GM12878 (cell line): ENCODE results near the gene EP400. TPM values are rescaled to one million over a fixed set of nuclear protein-coding genes. Genes with fewer than 3 reads are reported as not detected.

ENCODE experiments used
- BCL11A ChIP-seq: IDR thresholded peaks from 2 replicates; pipeline ENCODE4 v1.6.1; 2011; ENCODE audit warnings: low read depth, low read length
- CHD2 ChIP-seq: IDR thresholded peaks from 2 replicates; pipeline ENCODE4 v1.6.1; 2011; ENCODE audit warnings: low read depth, low read length, improper control_type of control experiment, borderline replicate concordance
- CREM ChIP-seq: IDR thresholded peaks from 2 replicates; pipeline ENCODE4 v1.6.1; 2014; ENCODE audit warnings: antibody characterized with exemption, low read depth
- CUX1 ChIP-seq: IDR thresholded peaks from 2 replicates; pipeline ENCODE4 v1.6.1; 2012; ENCODE audit warnings: improper control_type of control experiment, low read depth, low read length; ENCODE audit not compliant: insufficient replicate concordance
- GABPA ChIP-seq: IDR thresholded peaks from 2 replicates; pipeline ENCODE4 v1.6.1; 2014; ENCODE audit warnings: antibody characterized with exemption, low read depth, mild to moderate bottlenecking, inconsistent platforms
- HDGF ChIP-seq: fragments of 450-650 bp; IDR thresholded peaks from 2 replicates; pipeline ENCODE4 v1.6.1; 2016; ENCODE audit warnings: antibody characterized with exemption
- IKZF1 ChIP-seq: fragments of 450-650 bp; conservative IDR thresholded peaks from 2 replicates; pipeline ENCODE4 v1.6.1; 2017; ENCODE audit warnings: antibody characterized with exemption, mild to moderate bottlenecking
- KAT2A ChIP-seq: conservative IDR thresholded peaks from 2 replicates; pipeline ENCODE4 v1.6.1; 2011; ENCODE audit warnings: low read depth, low read length; ENCODE audit not compliant: control insufficient read depth
- KDM1A ChIP-seq: fragments of 200-600 bp; sonication (generic); IDR thresholded peaks from 2 replicates; pipeline ENCODE4 v1.6.1; 2016; ENCODE audit warnings: borderline replicate concordance
- MTA3 ChIP-seq: IDR thresholded peaks from 2 replicates; pipeline ENCODE4 v1.6.1; 2012; ENCODE audit warnings: low read length, inconsistent platforms, borderline replicate concordance
- MYC ChIP-seq: IDR thresholded peaks from 2 replicates; pipeline ENCODE4 v1.6.1; 2011; ENCODE audit warnings: mild to moderate bottlenecking, low read length, moderate library complexity, inconsistent platforms; ENCODE audit not compliant: insufficient read depth, insufficient replicate concordance, insufficient read length, severe bottlenecking
- NFXL1 ChIP-seq: fragments of 450-650 bp; IDR thresholded peaks from 2 replicates; pipeline ENCODE4 v1.6.1; 2017; ENCODE audit warnings: antibody characterized with exemption, mild to moderate bottlenecking, borderline replicate concordance
- NR2C1 ChIP-seq: fragments of 450-650 bp; IDR thresholded peaks from 2 replicates; pipeline ENCODE4 v1.6.1; 2017; ENCODE audit warnings: antibody characterized with exemption, mild to moderate bottlenecking, moderate library complexity
- NR2F1 ChIP-seq: fragments of 450-650 bp; conservative IDR thresholded peaks from 2 replicates; pipeline ENCODE4 v1.6.1; 2017; ENCODE audit warnings: mild to moderate bottlenecking
- PML ChIP-seq: IDR thresholded peaks from 2 replicates; pipeline ENCODE4 v1.6.1; 2012; ENCODE audit warnings: low read length, inconsistent platforms
- RELB ChIP-seq: fragments of 450-650 bp; IDR thresholded peaks from 2 replicates; pipeline ENCODE4 v1.6.1; 2017; ENCODE audit warnings: low read depth, mild to moderate bottlenecking, moderate library complexity
- RFX5 ChIP-seq: IDR thresholded peaks from 2 replicates; pipeline ENCODE4 v1.6.1; 2011; ENCODE audit warnings: low read depth, low read length, improper control_type of control experiment
- RUNX3 ChIP-seq: IDR thresholded peaks from 2 replicates; pipeline ENCODE4 v1.6.1; 2012; ENCODE audit warnings: low read length, inconsistent platforms
- SP1 ChIP-seq: IDR thresholded peaks from one replicate; pipeline ENCODE4 v1.6.1; 2011; ENCODE audit warnings: low read depth, low read length
- WRNIP1 ChIP-seq: IDR thresholded peaks from 2 replicates; pipeline ENCODE4 v1.6.1; 2011; ENCODE audit warnings: low read depth, low read length, improper control_type of control experiment, borderline replicate concordance
- ZNF384 ChIP-seq: IDR thresholded peaks from 2 replicates; pipeline ENCODE4 v1.6.1; 2012; ENCODE audit warnings: low read depth, mild to moderate bottlenecking, low read length, improper control_type of control experiment, borderline replicate concordance
- polyA plus RNA-seq, 11 experiments: library from polyadenylated mRNA; depleted of rRNA in 4 of 11; unstranded in 6 of 11; stranded (reverse) in 5 of 11; fragments of >200 nt; fragmentation: Nextera tagmentation in 4 of 11; fragmentation: Illumina TruSeq in 1 of 11; extraction: Ambion mirVana in 4 of 11; extraction: Trizol in 1 of 11; gene quantifications; 1 replicate in 1 of 11; 2 replicates in 10 of 11; pipeline versions ENCODE4 v1.2.1 to v1.2.3, GENCODE V29; 2011 to 2016; ENCODE audit warnings: inconsistent platforms in 2 of 11, missing spikeins in 2 of 11, low read depth in 1 of 11
- total RNA-seq, 4 experiments: library from RNA; depleted of rRNA in 3 of 4; stranded (reverse); fragments of >200 nt in 3 of 4; fragmentation: Illumina TruSeq in 1 of 4; extraction: Trizol in 1 of 4; gene quantifications; 2 replicates each; pipeline versions ENCODE4 v1.2.1 to v1.2.3, GENCODE V29; 2013 to 2021
- TF ChIP-seq, protein P1 (sequence below): fragments of 150-350 bp; IDR thresholded peaks from 2 replicates; pipeline ENCODE4 v1.6.1; 2016; ENCODE audit warnings: low read depth, low read length

Gene EP400
- total and polyA plus RNA-seq, 10 of the 15 experiments (the other 5 are each of a cell fraction or from before 2014, with no cell fraction given): 3.8 to 44.2 (median 8.4) TPM

DNA sequence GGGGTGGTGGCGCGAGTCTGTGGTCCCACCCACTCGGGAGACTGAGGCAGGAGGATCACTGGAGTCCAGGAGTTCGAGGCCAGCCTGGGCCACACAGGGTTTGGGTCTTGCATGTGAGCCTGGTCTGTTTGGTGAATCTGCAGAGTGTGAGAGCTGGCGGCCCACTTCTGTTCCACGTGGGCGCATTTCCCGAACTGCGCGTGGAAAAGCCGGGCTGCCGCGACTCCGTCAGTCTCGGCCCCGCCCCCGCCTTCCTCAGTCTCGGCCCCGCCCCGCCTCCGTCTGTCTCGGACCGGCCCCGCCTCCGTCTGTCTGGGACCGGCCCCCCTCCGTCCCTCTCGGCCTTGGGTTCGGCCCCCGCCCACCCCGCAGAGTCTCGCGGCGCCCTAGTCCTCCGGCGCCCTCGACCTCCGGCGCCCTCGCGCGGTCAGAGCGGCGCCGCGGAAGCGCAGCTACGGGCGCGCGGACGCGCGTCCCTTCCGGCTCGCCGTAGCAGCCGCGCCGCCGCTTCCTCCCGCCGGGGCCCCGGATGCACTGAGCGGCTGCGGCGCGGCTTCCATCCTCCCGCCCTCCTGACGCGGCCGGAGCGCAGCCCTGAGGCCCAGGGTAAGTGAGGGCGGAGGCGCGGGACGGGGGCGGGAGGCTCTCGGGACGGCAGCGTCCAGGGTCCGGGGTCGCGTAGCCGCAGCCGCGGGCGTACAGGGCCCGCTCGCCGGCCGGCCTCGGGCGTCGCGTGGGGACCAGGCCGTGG, at the start of gene EP400 (continued):
- TF ChIP-seq, protein P1, sequence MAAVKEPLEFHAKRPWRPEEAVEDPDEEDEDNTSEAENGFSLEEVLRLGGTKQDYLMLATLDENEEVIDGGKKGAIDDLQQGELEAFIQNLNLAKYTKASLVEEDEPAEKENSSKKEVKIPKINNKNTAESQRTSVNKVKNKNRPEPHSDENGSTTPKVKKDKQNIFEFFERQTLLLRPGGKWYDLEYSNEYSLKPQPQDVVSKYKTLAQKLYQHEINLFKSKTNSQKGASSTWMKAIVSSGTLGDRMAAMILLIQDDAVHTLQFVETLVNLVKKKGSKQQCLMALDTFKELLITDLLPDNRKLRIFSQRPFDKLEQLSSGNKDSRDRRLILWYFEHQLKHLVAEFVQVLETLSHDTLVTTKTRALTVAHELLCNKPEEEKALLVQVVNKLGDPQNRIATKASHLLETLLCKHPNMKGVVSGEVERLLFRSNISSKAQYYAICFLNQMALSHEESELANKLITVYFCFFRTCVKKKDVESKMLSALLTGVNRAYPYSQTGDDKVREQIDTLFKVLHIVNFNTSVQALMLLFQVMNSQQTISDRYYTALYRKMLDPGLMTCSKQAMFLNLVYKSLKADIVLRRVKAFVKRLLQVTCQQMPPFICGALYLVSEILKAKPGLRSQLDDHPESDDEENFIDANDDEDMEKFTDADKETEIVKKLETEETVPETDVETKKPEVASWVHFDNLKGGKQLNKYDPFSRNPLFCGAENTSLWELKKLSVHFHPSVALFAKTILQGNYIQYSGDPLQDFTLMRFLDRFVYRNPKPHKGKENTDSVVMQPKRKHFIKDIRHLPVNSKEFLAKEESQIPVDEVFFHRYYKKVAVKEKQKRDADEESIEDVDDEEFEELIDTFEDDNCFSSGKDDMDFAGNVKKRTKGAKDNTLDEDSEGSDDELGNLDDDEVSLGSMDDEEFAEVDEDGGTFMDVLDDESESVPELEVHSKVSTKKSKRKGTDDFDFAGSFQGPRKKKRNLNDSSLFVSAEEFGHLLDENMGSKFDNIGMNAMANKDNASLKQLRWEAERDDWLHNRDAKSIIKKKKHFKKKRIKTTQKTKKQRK: no peak
- TF ChIP-seq HDGF: no peak
- TF ChIP-seq KAT2A: no peak
- no peak for TF ChIP-seq RELB
- no peak for TF ChIP-seq BCL11A
- no peak for TF ChIP-seq CUX1
- peak; percentile 89 for TF ChIP-seq CHD2
- no peak for TF ChIP-seq RFX5
- no peak for TF ChIP-seq NFXL1
- TF ChIP-seq NR2C1: peak; percentile 71
- TF ChIP-seq GABPA: no peak
- no peak for TF ChIP-seq KDM1A
- peak; percentile 67; the same call in 1 of the 2 replicates for TF ChIP-seq CREM
- TF ChIP-seq ZNF384: no peak
- TF ChIP-seq MYC: no peak
- TF ChIP-seq PML: no peak
- TF ChIP-seq SP1: peak; percentile 13
- peak; percentile 37; the same call in 1 of the 2 replicates for TF ChIP-seq RUNX3
- TF ChIP-seq NR2F1: peak; percentile 76
- no peak for TF ChIP-seq WRNIP1
- TF ChIP-seq MTA3: no peak
- TF ChIP-seq IKZF1: peak; percentile 87
